Fibroblast of lung (primary cell): ENCODE measurements around the gene ZNF532.

ENCODE experiments used
- CTCF ChIP-seq, 2 donors: IDR thresholded peaks in 1 of 2; conservative IDR thresholded peaks in 1 of 2; 1 replicate in 1 of 2; 2 replicates in 1 of 2; pipeline ENCODE4 v1.5.1; 2011 to 2012; ENCODE audit warnings: low read length in 2 of 2, control low read depth in 1 of 2, inconsistent platforms in 1 of 2, low read depth in 1 of 2, mild to moderate bottlenecking in 1 of 2
- EZH2 ChIP-seq: IDR thresholded peaks from 2 replicates; pipeline ENCODE4 v1.5.1; 2012; ENCODE audit warnings: low read length, control low read depth, mild to moderate bottlenecking; ENCODE audit errors: missing control alignments

- TF ChIP-seq CTCF (conservative IDR thresholded peaks at IDR 0.05 in 1 of 2, IDR thresholded peaks at IDR 0.05 in 1 of 2; ENCODE audit: low read depth in 1 of 2, low read length in 2 of 2), result no peak
- no peak for TF ChIP-seq EZH2
Observed at GRCh38 chr18:58865033-58865590, 435 bp downstream of the ZNF532 start.
